HUES64 (cell line): ENCODE measurements around the gene LRSAM1.

Experiments used
- H3K27ac ChIP-seq: 2 replicates; pipeline ENCODE4 v1.7.0; 2013; ENCODE audit warnings: low read depth, low read length, inconsistent platforms
- H3K27me3 ChIP-seq: 2 replicates; pipeline ENCODE4 v1.6.1; 2013; ENCODE audit warnings: mild to moderate bottlenecking, low read length; ENCODE audit not compliant: insufficient read depth
- H3K36me3 ChIP-seq: 2 replicates; pipeline ENCODE4 v1.6.1; 2013; ENCODE audit warnings: mild to moderate bottlenecking, low read length; ENCODE audit not compliant: insufficient read depth
- H3K4me1 ChIP-seq: 2 replicates; pipeline ENCODE4 v1.6.1; 2013; ENCODE audit warnings: mild to moderate bottlenecking, low read length, moderate library complexity; ENCODE audit not compliant: insufficient read depth
- H3K4me3 ChIP-seq: 2 replicates; pipeline ENCODE4 v1.5.1; 2013; ENCODE audit warnings: mild to moderate bottlenecking, low read length, moderate library complexity
- H3K9ac ChIP-seq: 2 replicates; pipeline ENCODE4 v1.6.1; 2013; ENCODE audit warnings: mild to moderate bottlenecking, low read depth, low read length
- H3K9me3 ChIP-seq: 2 replicates; pipeline ENCODE4 v1.6.1; 2013; ENCODE audit warnings: low read depth, low read length; ENCODE audit not compliant: insufficient read depth
- WGBS: fragments of 150-250, 120-280 bp; methylation state at CpG from one replicate; pipeline ENCODE4 v1.1.7; 2013; ENCODE audit warnings: missing lambda C conversion rate; 5-methylcytosine and 5-hydroxymethylcytosine counted together

Gene LRSAM1

GRCh38 chr9:127528422-127529251 is 77.3 kb downstream of the LRSAM1 start:
- H3K9ac ChIP-seq, result no peak overlapping the region
- WGBS, result 50% methylated on average over 14 of the region's 15 CpGs
- no peak overlapping the region for H3K4me3 ChIP-seq
- peak overlapping the region; percentile 83 for H3K27ac ChIP-seq
- H3K9me3 ChIP-seq, result peaks cover 19% of the 10 kb centered on the region
- peaks cover 20% of the 10 kb centered on the region for H3K4me1 ChIP-seq
- H3K27me3 ChIP-seq, result no peaks in the 10 kb centered on the region
- H3K36me3 ChIP-seq, result peaks cover 29% of the 10 kb centered on the region

- H3K36me3 ChIP-seq, result peaks cover 18% of the 10 kb centered on the region
- whole genome bisulfite sequencing, result 92% methylated on average over 3 of the region's 4 CpGs
- no peak overlapping the region for H3K27ac ChIP-seq
- H3K27me3 ChIP-seq, result no peaks in the 10 kb centered on the region
- H3K4me3 ChIP-seq, result no peak overlapping the region
- no peak overlapping the region for H3K9ac ChIP-seq
- peaks cover 11% of the 10 kb centered on the region for H3K9me3 ChIP-seq
- peaks cover 20% of the 10 kb centered on the region for H3K4me1 ChIP-seq
Observed at GRCh38 chr9:127529671-127530070, 78.4 kb downstream of the LRSAM1 start.

GRCh38 chr9:127530206-127530941 is 79.1 kb downstream of the LRSAM1 start:
- Histone ChIP-seq H3K4me3 (no peak overlapping the region), H3K9me3 (peaks cover 6% of the 10 kb centered on the region), H3K4me1 (peaks cover 20% of the 10 kb centered on the region), H3K27ac (no peak overlapping the region), H3K9ac (no peak overlapping the region), H3K36me3 (peaks cover 11% of the 10 kb centered on the region), H3K27me3 (no peaks in the 10 kb centered on the region)
- 92% methylated on average over 14 of the region's 14 CpGs for WGBS

GRCh38 chr9:127531676-127532075 is 80.4 kb downstream of the LRSAM1 start:
- Histone ChIP-seq H3K4me1 (peaks cover 20% of the 10 kb centered on the region), H3K36me3 (peaks cover 2% of the 10 kb centered on the region; the same call in 1 of the 2 replicates), H3K9ac (no peak overlapping the region), H3K4me3 (no peak overlapping the region), H3K27ac (peak overlapping the region; percentile 37; the same call in 1 of the 2 replicates), H3K9me3 (no peaks in the 10 kb centered on the region), H3K27me3 (no peaks in the 10 kb centered on the region)
- WGBS, result 72% methylated on average over 13 of the region's 13 CpGs

GRCh38 chr9:127534250-127534906 is 83.1 kb downstream of the LRSAM1 start:
- 93% methylated on average over 4 of the region's 4 CpGs for WGBS
- Histone ChIP-seq H3K27me3 (no peaks in the 10 kb centered on the region), H3K9ac (no peak overlapping the region), H3K36me3 (no peaks in the 10 kb centered on the region; the same call in 1 of the 2 replicates), H3K27ac (no peak overlapping the region), H3K4me1 (peaks cover 11% of the 10 kb centered on the region), H3K4me3 (no peak overlapping the region), H3K9me3 (no peaks in the 10 kb centered on the region)

- no peaks in the 10 kb centered on the region; the same call in 1 of the 2 replicates for H3K36me3 ChIP-seq
- no peak overlapping the region for H3K27ac ChIP-seq
Observed at GRCh38 chr9:127534931-127535330, 83.6 kb downstream of the LRSAM1 start.

GRCh38 chr9:127535396-127535795 is 84.1 kb downstream of the LRSAM1 start:
- H3K27ac ChIP-seq, result no peak overlapping the region
- H3K4me1 ChIP-seq, result peaks cover 11% of the 10 kb centered on the region
- 94% methylated on average over 6 of the region's 6 CpGs for WGBS
- no peaks in the 10 kb centered on the region for H3K27me3 ChIP-seq
- H3K4me3 ChIP-seq, result no peak overlapping the region
- no peaks in the 10 kb centered on the region; the same call in 1 of the 2 replicates for H3K36me3 ChIP-seq
- H3K9me3 ChIP-seq, result no peaks in the 10 kb centered on the region
- H3K9ac ChIP-seq, result no peak overlapping the region

More at GRCh38 chr9:127534931-127535330, 83.6 kb downstream of the LRSAM1 start:
- H3K9me3 ChIP-seq, result no peaks in the 10 kb centered on the region
- peaks cover 11% of the 10 kb centered on the region for H3K4me1 ChIP-seq
- H3K9ac ChIP-seq, result no peak overlapping the region
- H3K27me3 ChIP-seq, result no peaks in the 10 kb centered on the region
- H3K4me3 ChIP-seq, result no peak overlapping the region
- 71% methylated on average over 12 of the region's 12 CpGs for WGBS

GRCh38 chr9:127535834-127536233 is 84.5 kb downstream of the LRSAM1 start:
- Histone ChIP-seq H3K9me3 (no peaks in the 10 kb centered on the region), H3K4me1 (peaks cover 11% of the 10 kb centered on the region), H3K36me3 (no peaks in the 10 kb centered on the region; the same call in 1 of the 2 replicates), H3K9ac (no peak overlapping the region), H3K27ac (no peak overlapping the region), H3K4me3 (no peak overlapping the region), H3K27me3 (no peaks in the 10 kb centered on the region)
- 83% methylated on average over 14 of the region's 14 CpGs for WGBS

- peaks cover 11% of the 10 kb centered on the region for H3K4me1 ChIP-seq
- no peaks in the 10 kb centered on the region for H3K27me3 ChIP-seq
- no peaks in the 10 kb centered on the region for H3K36me3 ChIP-seq
- H3K27ac ChIP-seq, result no peak overlapping the region
- no peak overlapping the region for H3K4me3 ChIP-seq
- 93% methylated on average over 8 of the region's 8 CpGs for WGBS
- no peak overlapping the region for H3K9ac ChIP-seq
- no peaks in the 10 kb centered on the region for H3K9me3 ChIP-seq
Observed at GRCh38 chr9:127536499-127536898, 85.2 kb downstream of the LRSAM1 start.

- Histone ChIP-seq H3K9me3 (no peaks in the 10 kb centered on the region), H3K27me3 (no peaks in the 10 kb centered on the region), H3K27ac (no peak overlapping the region; the same call in 1 of the 2 replicates), H3K9ac (no peak overlapping the region), H3K36me3 (no peaks in the 10 kb centered on the region), H3K4me1 (peaks cover 9% of the 10 kb centered on the region), H3K4me3 (no peak overlapping the region)
- WGBS, result 50% methylated on average over 8 of the region's 8 CpGs
Observed at GRCh38 chr9:127537014-127537413, 85.7 kb downstream of the LRSAM1 start.

- Histone ChIP-seq H3K36me3 (no peaks in the 10 kb centered on the region), H3K9ac (no peak overlapping the region), H3K27ac (no peak overlapping the region; the same call in 1 of the 2 replicates), H3K4me1 (peaks cover 6% of the 10 kb centered on the region), H3K4me3 (no peak overlapping the region), H3K27me3 (no peaks in the 10 kb centered on the region), H3K9me3 (no peaks in the 10 kb centered on the region)
- WGBS, result 87% methylated on average over 3 of the region's 3 CpGs
Observed at GRCh38 chr9:127537792-127538191, 86.5 kb downstream of the LRSAM1 start.
